ENCODE measurements around the gene GYPE.
"Not testable (repeated sequence)": the region's sequence is repeated elsewhere in the genome, so short reads cannot be mapped to it uniquely, and the experiment has no call there.

Gene GYPE

DNA sequence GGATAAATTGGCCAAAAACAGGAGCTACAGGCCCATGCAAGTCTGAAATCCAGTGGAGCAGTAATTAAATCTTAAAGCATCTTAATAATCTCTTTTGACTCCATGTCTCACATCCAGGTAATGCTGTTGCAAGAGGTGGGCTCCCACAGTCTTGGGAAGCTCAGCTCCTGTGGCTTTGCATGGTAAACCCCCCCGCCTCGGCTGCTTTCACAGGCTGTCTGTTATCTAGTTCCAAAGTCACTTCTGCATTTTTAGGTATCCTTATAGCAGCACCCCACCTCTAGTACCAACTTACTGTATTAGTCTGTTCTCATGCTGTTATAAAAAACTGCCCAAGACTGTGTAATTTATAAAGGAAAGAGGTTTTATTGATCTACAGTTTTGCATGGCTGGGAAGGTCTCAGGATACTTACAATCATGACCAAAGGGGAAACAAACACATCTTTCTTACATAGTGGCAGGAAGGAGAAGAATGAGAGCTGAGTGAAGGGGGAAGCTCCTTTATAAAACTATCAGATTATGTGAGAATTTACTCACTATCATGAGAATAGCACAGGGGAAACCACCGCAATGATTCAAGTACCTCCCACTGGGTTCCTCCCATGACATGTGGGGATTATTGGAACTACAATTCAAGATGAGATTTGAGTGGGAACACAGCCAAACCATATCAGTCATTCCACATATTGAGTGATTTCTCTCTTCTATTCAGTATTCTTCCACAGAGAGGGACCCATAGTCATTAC is 34.7 kb downstream of the GYPE start:
- not testable (repeated sequence) for DNase-seq

- DNase-seq = not testable (repeated sequence)
Observed at GRCh38 chr4:143869925-143870324, 35.4 kb downstream of the GYPE start.

GRCh38 chr4:143862716-143863115 is 42.6 kb downstream of the GYPE start:
- not testable (repeated sequence) for DNase-seq

- no peak for DNase-seq
Observed at GRCh38 chr4:143858456-143858855, 46.9 kb downstream of the GYPE start.

- not testable (repeated sequence) for DNase-seq
Observed at GRCh38 chr4:143857391-143858336, 47.7 kb downstream of the GYPE start.

DNA sequence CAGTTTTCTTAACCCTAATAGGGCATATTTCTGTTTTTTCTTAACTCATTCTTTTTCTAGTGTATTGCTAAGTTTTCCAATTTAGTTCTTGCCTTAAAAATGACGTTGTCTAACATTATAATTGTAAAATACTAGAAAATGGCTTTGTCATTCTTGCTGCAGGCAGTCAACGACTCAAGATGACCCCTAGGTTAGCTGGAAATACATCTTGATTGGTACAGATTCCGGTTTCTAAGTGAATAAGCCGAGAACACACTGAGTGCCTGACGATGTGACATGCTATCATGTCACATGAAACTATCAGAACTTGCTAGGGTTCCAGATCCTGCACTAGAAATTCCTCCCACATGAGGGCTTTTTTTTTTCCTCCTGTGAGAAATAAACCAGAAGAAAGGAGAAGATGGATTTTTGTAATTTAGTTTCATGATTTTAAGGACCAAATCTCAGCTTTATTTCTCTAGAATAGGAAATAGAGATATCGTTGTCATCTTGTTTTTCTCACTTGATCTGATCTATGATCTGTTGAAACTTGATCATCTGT is 49.3 kb downstream of the GYPE start:
- not testable (repeated sequence) for DNase-seq

DNA sequence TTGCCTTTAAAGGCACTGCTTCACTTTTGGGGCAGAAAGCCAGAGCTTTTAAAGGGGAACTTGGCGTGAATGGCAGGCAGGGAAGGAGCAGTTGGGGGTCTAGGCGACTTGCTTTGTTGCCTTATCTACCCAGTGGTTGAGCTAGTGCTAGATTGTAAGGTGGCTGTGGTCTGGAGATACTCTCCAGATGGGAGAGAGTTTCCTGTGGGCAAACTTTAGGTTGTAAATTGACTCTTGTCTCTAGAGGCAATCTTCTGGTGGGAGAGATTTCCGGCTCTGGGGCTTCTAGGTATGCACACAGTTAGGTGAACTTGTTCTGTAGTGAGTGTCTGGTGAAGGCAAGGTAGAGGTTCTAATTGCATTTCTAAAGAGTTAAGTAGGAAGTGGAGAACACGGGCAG is 50.7 kb downstream of the GYPE start:
- DNase-seq = not testable (repeated sequence)

- not testable (repeated sequence) for DNase-seq
Observed at GRCh38 chr4:143849296-143849695, 56.1 kb downstream of the GYPE start.

- DNase-seq = not testable (repeated sequence)
Observed at GRCh38 chr4:143843506-143843832, 61.9 kb downstream of the GYPE start.

DNA sequence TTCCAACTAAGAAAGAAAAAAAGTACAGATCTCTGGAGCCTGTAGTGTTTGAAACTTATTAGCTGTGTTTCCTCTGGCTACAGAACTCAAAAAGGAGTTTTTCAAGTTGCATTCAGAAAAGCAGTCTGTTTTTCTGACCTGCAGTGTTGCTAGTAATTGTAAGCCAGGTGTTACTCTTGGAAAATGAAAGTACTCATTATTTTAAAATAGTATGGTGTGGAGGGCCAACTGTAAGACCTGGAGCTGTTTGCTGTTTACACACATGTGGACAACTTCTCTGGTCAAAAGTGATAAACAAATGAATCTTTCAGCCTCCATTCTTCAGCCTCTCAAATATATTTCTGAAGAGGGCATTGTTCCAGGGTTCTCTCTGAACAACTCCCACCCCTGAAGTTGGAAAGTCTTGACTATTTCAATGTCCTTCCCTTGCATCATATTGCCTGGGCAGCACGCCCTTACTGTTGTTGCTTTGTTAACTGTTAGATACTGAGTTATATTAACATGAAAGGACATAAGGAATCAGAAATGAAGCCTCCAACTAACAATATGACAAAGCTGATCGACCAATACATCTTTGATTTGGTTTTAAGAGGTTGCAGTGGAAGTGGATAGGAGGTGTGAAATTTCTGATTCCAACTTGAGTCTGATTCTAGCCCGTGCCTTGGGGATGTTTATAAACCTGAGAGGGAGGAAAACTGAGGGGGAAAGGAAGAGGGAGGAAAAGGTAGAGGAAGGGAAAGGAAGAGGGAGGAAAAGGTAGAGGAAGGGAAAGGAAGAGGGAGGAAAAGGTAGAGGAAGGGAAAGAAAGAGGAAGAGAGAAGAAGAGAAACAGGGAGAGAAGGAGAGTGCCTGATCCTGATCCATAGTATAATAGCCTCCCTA is 62.5 kb downstream of the GYPE start:
- not testable (repeated sequence) for DNase-seq

GRCh38 chr4:143839413-143839812 is 65.9 kb downstream of the GYPE start:
- not testable (repeated sequence) for DNase-seq

DNA sequence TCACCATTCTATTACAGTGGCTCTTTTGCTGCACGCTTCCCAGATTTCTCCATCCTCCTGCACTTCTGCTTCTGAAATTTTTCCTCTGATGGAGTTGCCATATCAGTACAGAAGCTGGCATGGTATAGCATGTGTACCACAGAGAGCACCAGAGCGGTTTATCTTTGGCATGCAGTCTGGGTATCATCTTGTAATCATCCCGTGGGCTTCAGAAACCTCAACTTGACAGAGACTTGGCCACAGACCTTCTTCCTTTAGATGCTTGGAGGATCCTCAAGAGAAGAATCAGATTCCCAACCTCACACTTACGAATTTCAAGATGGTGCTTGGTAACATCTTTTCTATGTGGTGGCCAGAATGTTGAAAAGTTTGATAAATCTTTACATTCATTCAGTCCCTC is 71.2 kb downstream of the GYPE start:
- not testable (repeated sequence) for DNase-seq

DNA sequence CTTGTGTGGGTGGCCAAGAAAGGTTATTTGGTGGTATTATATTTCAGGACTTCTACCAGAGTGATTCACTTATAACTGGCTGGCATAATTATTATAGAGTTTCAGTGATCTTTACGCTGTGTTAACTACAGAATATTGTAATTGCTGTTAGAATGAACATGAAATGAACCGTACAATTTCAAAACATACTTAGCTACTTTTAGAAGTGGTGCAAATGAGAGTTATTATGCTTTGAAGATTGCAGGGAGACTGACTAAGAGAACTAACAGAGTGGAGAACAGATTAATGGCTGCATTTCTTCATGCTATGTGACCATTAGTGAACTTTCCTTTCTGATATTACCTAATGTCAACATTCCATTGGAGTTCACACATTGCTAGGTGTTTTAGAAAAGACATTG is 71.7 kb downstream of the GYPE start:
- not testable (repeated sequence) for DNase-seq

- DNase-seq = not testable (repeated sequence)
Observed at GRCh38 chr4:143830576-143830975, 74.8 kb downstream of the GYPE start.

GRCh38 chr4:143829239-143829620 is 76.1 kb downstream of the GYPE start:
- not testable (repeated sequence) for DNase-seq
